Measurements from ENCODE around the gene ZNF14. TPM values are rescaled to one million over a fixed set of nuclear protein-coding genes. Genes with fewer than 3 reads are reported as not detected.
"Not testable (repeated sequence)": the region's sequence is repeated elsewhere in the genome, so short reads cannot be mapped to it uniquely, and the experiment has no call there.

The ZNF14 gene
- total RNA-seq, 1 donor from 2014 or later: 8.5 TPM

GRCh38 chr19:19747357-19748220 lies 14.7 kb upstream of the ZNF14 start:
- intact Hi-C loops (cut with micrococcal nuclease): no loop called here

- intact Hi-C loops (cut with micrococcal nuclease): no loop called here
These were observed 13.6 kb upstream of the ZNF14 start for GRCh38 chr19:19746286-19747213.

- intact Hi-C loops (cut with micrococcal nuclease): no loop called here
These were observed 12.8 kb upstream of the ZNF14 start for GRCh38 chr19:19745496-19746285.

- intact Hi-C loops (cut with micrococcal nuclease): no loop called here
These were observed 11.7 kb upstream of the ZNF14 start for GRCh38 chr19:19744641-19745040.

- intact Hi-C loops (cut with micrococcal nuclease): not testable (repeated sequence)
These were observed 11.0 kb upstream of the ZNF14 start for GRCh38 chr19:19743921-19744320.

GRCh38 chr19:19743176-19743575 lies 10.3 kb upstream of the ZNF14 start:
- intact Hi-C loops (cut with micrococcal nuclease): no loop called here

GRCh38 chr19:19742773-19743172 lies 9.9 kb upstream of the ZNF14 start:
- intact Hi-C loops (cut with micrococcal nuclease): no loop called here

- intact Hi-C loops (cut with micrococcal nuclease): no loop called here
These were observed 8.3 kb upstream of the ZNF14 start for GRCh38 chr19:19741184-19741583.

- intact Hi-C loops (cut with micrococcal nuclease): no loop called here
These were observed 7.8 kb upstream of the ZNF14 start for GRCh38 chr19:19740755-19741154.

GRCh38 chr19:19738564-19738963 lies 5.7 kb upstream of the ZNF14 start:
- intact Hi-C loops (cut with micrococcal nuclease): no loop called here

GRCh38 chr19:19737559-19738332 lies 4.8 kb upstream of the ZNF14 start:
- intact Hi-C loops (cut with micrococcal nuclease): no loop called here

- intact Hi-C loops (cut with micrococcal nuclease): no loop called here
These were observed 11.0 kb downstream of the ZNF14 start for GRCh38 chr19:19721896-19722295.

GRCh38 chr19:19719798-19720197 lies 13.1 kb downstream of the ZNF14 start:
- intact Hi-C loops (cut with micrococcal nuclease): no loop called here

GRCh38 chr19:19711934-19712828 lies 20.7 kb downstream of the ZNF14 start:
- intact Hi-C loops (cut with micrococcal nuclease): no loop called here

GRCh38 chr19:19711306-19711933 lies 21.5 kb downstream of the ZNF14 start:
- intact Hi-C loops (cut with micrococcal nuclease): no loop called here

GRCh38 chr19:19710506-19710905 lies 22.4 kb downstream of the ZNF14 start:
- intact Hi-C loops (cut with micrococcal nuclease): no loop called here

- intact Hi-C loops (cut with micrococcal nuclease): no loop called here
These were observed 28.1 kb downstream of the ZNF14 start for GRCh38 chr19:19704836-19705235.

GRCh38 chr19:19700493-19700892 lies 32.4 kb downstream of the ZNF14 start:
- intact Hi-C loops (cut with micrococcal nuclease): not testable (repeated sequence)

GRCh38 chr19:19697589-19697988 lies 35.3 kb downstream of the ZNF14 start:
- intact Hi-C loops (cut with micrococcal nuclease): no loop called here

All from T-helper 1 cell treated with Interleukin-12 subunit alpha and Interleukin-12 subunit beta and Interleukin-4 antibody, amounts not matched to agents 30 ng/mL and 1 ng/mL, for 36 hours (primary cell).